Adrenal gland (tissue), 12 donors: ENCODE results near the gene DLK2. TPM values are rescaled to one million over a fixed set of nuclear protein-coding genes. Genes with fewer than 3 reads are reported as not detected.
A peak's percentile ranks its signal among the peaks of the same experiment; 100 is the strongest.

Experiments
- DNase-seq, 7 donors: peaks; one replicate each; pipeline ENCODE4 v3.0.0-alpha.2; 2019 to 2020
- H3K27ac ChIP-seq, 5 donors: fragments of 200-600 bp; sonication (generic) in 4 of 5; 1 replicate in 3 of 5; 2 replicates in 2 of 5; pipeline versions ENCODE4 v1.5.1 to v1.8.0; 2016 to 2020; ENCODE audit warnings: mild to moderate bottlenecking in 1 of 5
- H3K27me3 ChIP-seq: fragments of 200-600 bp; 2 replicates; pipeline ENCODE4 v1.8.0; 2021
- H3K36me3 ChIP-seq, 2 donors: fragments of 200-600 bp; replicated peaks in 1 of 2; 1 replicate in 1 of 2; 2 replicates in 1 of 2; pipeline versions ENCODE4 v1.5.1 to v1.8.0; 2018 to 2022
- H3K4me1 ChIP-seq, 2 donors: fragments of 200-600 bp; replicated peaks in 1 of 2; 1 replicate in 1 of 2; 2 replicates in 1 of 2; pipeline versions ENCODE4 v1.5.1 to v1.8.0; 2018 to 2021
- H3K4me3 ChIP-seq, 4 donors: fragments of 200-600 bp; sonication (generic) in 3 of 4; one replicate each; pipeline ENCODE4 v1.5.1; 2016 to 2018
- H3K9me3 ChIP-seq, 3 donors: fragments of 200-600 bp; sonication (generic) in 1 of 3; replicated peaks in 1 of 3; 1 replicate in 2 of 3; 2 replicates in 1 of 3; pipeline versions ENCODE4 v1.5.1 to v1.8.0; 2016 to 2021
- POLR2A ChIP-seq, 2 donors: fragments of 450-650 bp; IDR thresholded peaks; one replicate each; pipeline ENCODE4 v1.6.1; 2017; ENCODE audit warnings: antibody characterized with exemption in 2 of 2, mild to moderate bottlenecking in 2 of 2, moderate library complexity in 1 of 2
- WGBS, 4 donors: extraction: QIAGEN DNeasy Blood & Tissue Kit in 2 of 4; methylation state at CpG; one replicate each; pipeline versions ENCODE4 v1.1.5 to v1.1.7; 2013 to 2017; 5-methylcytosine and 5-hydroxymethylcytosine counted together
- intact Hi-C, 2 donors: fragments of 100-400 bp; cut with DNase I; formaldehyde crosslinking; loops; one replicate each; pipeline versions ENCODE4 v1.14.1 to v1.15.0; 2022 to 2023
- polyA plus RNA-seq, 3 donors: library from polyadenylated mRNA; stranded (reverse); fragments of 200-250 nt in 2 of 3; fragments of 350-450 nt in 1 of 3; fragmentation: Illumina TruSeq in 1 of 3; extraction: RNeasy Lipid Tissue Mini Kit (QIAGEN cat#74804) in 1 of 3; gene quantifications; one replicate each; pipeline ENCODE4 v1.2.3, GENCODE V29; 2013 to 2014
- total RNA-seq, 9 donors: library from RNA; depleted of rRNA in 4 of 9; stranded (reverse); fragments of >200 nt in 4 of 9; fragments of 120-200 nt in 1 of 9; fragmentation: NEBNext Ultra II Directional in 1 of 9; extraction: Animal tissue kit (Norgen Biotek cat#: 25700) in 1 of 9; gene quantifications; one replicate each; pipeline versions ENCODE4 v1.1.0 to v1.2.4, GENCODE V29; 2013 to 2023
- TF ChIP-seq, protein P1 (sequence below), 6 experiments: fragments of 450-650 bp in 4 of 6; fragments of 200-600 bp in 2 of 6; sonication (generic) in 1 of 6; IDR thresholded peaks; 1 replicate in 5 of 6; 2 replicates in 1 of 6; pipeline versions ENCODE4 v1.5.1 to v1.8.0; 2016 to 2021; ENCODE audit warnings: antibody characterized with exemption in 6 of 6, mild to moderate bottlenecking in 2 of 6, moderate library complexity in 1 of 6
- donor health status: healthy with polysubstance abuse.
- donor health status: Bipolar disorder and iron deficiency.
- donor health status: DM: yes; HTN: yes; CAD: no.
- donor health status: DM: no; HTN: no; CAD: no.
- donor health status: DM: no; HTN: no; CAD: no.
- donor health status: DM: yes; HTN: yes; CAD: no.

DLK2 gene
- total and polyA plus RNA-seq, 12 donors, result 0.14 to 3.9 (median 1.1) TPM; not detected in 4

DNA sequence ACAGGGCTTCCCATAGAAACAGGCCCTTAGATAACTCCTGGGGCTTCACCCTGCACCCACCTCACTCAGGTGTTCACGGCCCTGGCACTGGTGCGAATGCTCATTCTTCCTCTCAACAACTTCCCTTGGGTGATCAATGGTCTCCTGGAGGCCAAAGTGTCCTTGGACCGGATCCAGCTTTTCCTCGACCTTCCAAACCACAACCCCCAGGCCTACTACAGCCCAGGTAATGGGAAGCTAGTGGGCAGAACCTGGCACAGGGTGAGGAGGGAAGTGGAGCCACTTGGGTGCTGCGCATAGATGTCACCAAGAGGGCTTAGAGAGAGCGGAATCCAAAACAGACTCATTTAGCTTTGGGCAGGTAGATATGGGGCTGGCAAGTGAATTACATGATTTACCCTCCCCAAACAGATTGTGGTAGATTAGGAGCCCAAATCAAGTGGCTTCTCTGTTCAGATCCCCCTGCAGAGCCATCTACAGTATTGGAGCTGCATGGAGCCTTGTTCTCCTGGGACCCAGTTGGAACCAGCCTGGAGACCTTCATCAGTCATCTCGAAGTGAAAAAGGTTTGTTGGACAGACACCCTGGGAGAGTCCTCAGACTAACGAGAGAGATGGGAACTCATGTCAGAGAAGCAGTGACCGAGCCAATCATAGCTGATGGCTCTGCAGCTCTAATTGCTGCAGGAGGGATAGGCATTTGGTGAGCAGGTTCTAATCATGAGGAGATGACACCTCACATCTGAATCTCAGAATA is 19.5 kb downstream of the DLK2 start:
- peaks cover 0 to 41% of the 10 kb centered on the region in 2 donors for H3K36me3 ChIP-seq
- WGBS, 4 donors, result 69 to 74% (median 71%) methylated on average over 9 of the region's 9 CpGs
- no peaks in the 10 kb centered on the region for H3K27me3 ChIP-seq
- H3K27ac ChIP-seq, result peak overlapping the region in 1 of 5 donors; percentile 21
- intact Hi-C loops, result no loop called here
- H3K4me1 ChIP-seq, result peaks cover 9 to 17% of the 10 kb centered on the region in 2 donors
- H3K9me3 ChIP-seq, result no peaks in the 10 kb centered on the region
- TF ChIP-seq, protein P1, sequence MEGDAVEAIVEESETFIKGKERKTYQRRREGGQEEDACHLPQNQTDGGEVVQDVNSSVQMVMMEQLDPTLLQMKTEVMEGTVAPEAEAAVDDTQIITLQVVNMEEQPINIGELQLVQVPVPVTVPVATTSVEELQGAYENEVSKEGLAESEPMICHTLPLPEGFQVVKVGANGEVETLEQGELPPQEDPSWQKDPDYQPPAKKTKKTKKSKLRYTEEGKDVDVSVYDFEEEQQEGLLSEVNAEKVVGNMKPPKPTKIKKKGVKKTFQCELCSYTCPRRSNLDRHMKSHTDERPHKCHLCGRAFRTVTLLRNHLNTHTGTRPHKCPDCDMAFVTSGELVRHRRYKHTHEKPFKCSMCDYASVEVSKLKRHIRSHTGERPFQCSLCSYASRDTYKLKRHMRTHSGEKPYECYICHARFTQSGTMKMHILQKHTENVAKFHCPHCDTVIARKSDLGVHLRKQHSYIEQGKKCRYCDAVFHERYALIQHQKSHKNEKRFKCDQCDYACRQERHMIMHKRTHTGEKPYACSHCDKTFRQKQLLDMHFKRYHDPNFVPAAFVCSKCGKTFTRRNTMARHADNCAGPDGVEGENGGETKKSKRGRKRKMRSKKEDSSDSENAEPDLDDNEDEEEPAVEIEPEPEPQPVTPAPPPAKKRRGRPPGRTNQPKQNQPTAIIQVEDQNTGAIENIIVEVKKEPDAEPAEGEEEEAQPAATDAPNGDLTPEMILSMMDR (IDR thresholded peaks at IDR 0.05), result no peak
- no peak overlapping the region for H3K4me3 ChIP-seq
- DNase-seq, result no peak

DNA sequence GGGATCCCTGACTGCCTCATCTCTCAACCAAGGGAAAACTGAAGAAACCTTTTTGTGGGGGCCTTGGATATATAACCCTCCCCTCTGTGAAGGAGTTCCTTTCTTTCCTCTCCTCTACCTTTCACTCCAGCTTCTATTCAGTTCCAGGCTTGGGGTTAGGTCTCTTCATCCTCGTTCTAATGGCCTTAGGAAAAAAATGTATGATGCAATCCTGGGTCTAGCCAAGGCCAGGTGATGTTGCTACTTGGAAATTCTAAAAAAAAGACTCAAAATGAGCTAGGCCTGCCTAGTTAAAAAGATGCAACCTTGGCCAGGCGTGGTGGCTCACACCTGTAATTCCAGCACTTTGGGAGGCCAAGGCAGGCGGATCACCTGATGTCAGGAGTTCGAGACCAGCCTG is 20.4 kb downstream of the DLK2 start:
- peaks cover 9 to 17% of the 10 kb centered on the region in 2 donors for H3K4me1 ChIP-seq
- H3K36me3 ChIP-seq, result peaks cover 0 to 36% of the 10 kb centered on the region in 2 donors
- no peaks in the 10 kb centered on the region for H3K9me3 ChIP-seq
- H3K27me3 ChIP-seq, result no peaks in the 10 kb centered on the region
- 72 to 84% (median 77%) methylated on average over 4 of the region's 4 CpGs for WGBS, 4 donors
- H3K27ac ChIP-seq, result no peak overlapping the region
- DNase-seq, result no peak
- no peak for TF ChIP-seq POLR2A (IDR thresholded peaks at IDR 0.05)
- TF ChIP-seq, protein P1 (IDR thresholded peaks at IDR 0.05), result no peak
- H3K4me3 ChIP-seq, result no peak overlapping the region
- intact Hi-C loops, result no loop called here

DNA sequence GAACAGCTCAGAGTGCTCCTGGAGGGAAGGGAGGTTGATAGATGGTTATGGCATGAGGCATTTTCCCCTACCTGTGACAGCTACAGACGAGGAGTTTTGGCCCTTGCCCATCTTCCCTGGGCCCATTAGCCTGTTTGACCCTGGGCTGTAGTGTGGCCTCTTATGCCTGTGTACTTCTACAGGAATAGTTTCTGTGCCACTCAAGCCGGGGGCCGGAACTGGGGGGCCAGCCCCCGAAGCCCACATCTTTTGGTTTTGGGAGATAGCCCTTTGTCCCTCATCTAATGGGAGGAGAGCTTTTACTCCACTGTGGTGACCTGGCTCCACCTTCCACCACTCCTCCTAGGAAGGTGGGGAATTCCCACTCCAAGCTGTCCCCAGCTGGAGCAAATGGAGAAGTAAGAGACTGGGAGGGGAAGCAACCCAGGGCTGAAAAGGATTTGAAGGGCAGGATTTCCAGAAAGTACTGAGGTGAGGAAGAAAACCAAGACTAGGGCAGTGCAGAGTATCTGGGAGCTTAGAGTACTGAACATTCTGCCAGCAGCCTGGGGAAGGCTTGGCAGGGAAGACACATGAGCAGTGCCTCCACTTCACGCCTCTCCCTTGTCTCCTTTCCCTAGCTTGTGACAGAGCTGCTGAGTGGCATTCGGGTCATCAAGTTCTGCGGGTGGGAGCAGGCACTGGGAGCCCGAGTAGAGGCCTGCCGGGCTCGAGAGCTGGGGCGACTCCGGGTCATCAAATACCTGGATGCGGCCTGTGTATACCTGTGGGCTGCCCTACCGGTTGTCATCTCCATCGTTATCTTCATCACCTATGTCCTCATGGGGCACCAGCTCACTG is 21.1 kb downstream of the DLK2 start:
- no peak overlapping the region for H3K4me3 ChIP-seq
- no peaks in the 10 kb centered on the region for H3K9me3 ChIP-seq
- WGBS, 4 donors, result 89 to 100% (median 95%) methylated on average over 3 to 15 of the region's 15 CpGs
- H3K27ac ChIP-seq, result no peak overlapping the region
- intact Hi-C loops, result no loop called here
- peaks cover 0 to 33% of the 10 kb centered on the region in 2 donors for H3K36me3 ChIP-seq
- no peaks in the 10 kb centered on the region for H3K27me3 ChIP-seq
- TF ChIP-seq, protein P1 (IDR thresholded peaks at IDR 0.05), result no peak
- no peak for TF ChIP-seq POLR2A (IDR thresholded peaks at IDR 0.05)
- DNase-seq, result no peak
- peaks cover 9 to 22% of the 10 kb centered on the region in 2 donors for H3K4me1 ChIP-seq

DNA sequence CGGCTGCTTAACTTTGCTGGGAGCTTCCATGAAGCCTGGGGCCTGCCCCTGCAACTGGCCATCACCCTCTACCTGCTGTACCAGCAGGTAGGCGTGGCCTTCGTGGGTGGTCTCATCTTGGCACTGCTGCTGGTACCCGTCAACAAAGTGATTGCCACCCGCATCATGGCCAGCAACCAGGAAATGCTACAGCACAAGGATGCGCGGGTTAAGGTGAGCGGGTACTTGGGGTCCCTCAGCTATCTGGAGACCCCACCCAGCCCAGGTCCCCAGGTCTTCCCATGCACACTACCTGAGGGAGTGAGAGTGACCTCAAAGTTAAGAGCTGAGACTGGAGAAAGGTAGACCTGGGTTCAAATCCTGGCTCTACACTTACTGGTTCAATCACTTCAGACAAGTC is 22.2 kb downstream of the DLK2 start:
- Histone ChIP-seq H3K27me3 (no peaks in the 10 kb centered on the region), H3K9me3 (no peaks in the 10 kb centered on the region), H3K27ac (no peak overlapping the region), H3K4me3 (no peak overlapping the region), H3K36me3 (peaks cover 0 to 23% of the 10 kb centered on the region in 2 donors), H3K4me1 (peaks cover 17 to 28% of the 10 kb centered on the region in 2 donors)
- no peak for TF ChIP-seq POLR2A (IDR thresholded peaks at IDR 0.05)
- TF ChIP-seq, protein P1 (IDR thresholded peaks at IDR 0.05), result no peak
- WGBS, 4 donors, result 62 to 84% (median 73%) methylated on average over 2 to 8 of the region's 8 CpGs
- DNase-seq, result no peak
- intact Hi-C loops, result no loop called here
